22Rv1 (cell line): ENCODE data around the gene GNMT.

Experiments used
- ZFX ChIP-seq: fragments of 450-650 bp; IDR thresholded peaks from 2 replicates; pipeline ENCODE4 v1.6.1; 2017; ENCODE audit warnings: antibody characterized with exemption, borderline replicate concordance
- TF ChIP-seq, protein P1 (sequence below): fragments of 450-650 bp; IDR thresholded peaks from 2 replicates; pipeline ENCODE4 v1.5.1; 2017; ENCODE audit warnings: mild to moderate bottlenecking

DNA sequence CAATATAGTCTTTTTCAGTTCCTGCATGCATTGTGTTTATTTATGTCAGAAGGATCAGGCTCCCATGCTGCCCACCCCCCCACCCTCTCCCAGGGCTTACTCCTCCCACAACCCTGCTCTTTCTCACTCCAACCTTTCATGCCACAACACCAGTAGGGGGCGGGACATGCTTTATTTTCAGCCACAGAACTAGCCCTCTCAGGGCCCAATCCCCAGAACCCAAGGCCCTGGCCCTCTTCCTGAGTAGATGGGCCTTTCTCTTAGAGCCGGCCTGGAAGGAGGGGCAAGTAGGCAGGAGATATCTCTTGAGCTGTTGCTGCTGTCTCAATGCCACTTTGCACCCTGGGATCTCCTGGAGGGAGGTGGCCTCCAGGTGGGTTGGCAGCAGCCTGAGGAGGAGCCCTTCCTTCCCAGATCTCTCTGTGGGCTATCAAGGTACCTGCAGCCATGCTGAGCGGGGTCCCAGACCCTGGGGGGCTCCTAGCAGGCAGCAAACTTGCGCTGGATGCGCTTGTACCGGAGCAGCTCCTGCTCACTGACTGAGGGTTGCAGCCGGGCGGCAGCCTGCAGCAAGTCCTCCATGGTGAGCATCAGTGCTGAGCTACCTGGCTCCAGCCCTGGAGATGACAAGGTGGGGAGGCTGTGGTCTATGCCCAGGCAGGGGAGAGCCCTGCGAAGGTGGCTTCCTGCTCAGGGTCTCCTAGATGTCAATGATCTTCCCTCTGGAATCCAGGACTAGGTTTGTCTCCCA lies 3.5 kb downstream of the GNMT start:
- TF ChIP-seq, protein P1, sequence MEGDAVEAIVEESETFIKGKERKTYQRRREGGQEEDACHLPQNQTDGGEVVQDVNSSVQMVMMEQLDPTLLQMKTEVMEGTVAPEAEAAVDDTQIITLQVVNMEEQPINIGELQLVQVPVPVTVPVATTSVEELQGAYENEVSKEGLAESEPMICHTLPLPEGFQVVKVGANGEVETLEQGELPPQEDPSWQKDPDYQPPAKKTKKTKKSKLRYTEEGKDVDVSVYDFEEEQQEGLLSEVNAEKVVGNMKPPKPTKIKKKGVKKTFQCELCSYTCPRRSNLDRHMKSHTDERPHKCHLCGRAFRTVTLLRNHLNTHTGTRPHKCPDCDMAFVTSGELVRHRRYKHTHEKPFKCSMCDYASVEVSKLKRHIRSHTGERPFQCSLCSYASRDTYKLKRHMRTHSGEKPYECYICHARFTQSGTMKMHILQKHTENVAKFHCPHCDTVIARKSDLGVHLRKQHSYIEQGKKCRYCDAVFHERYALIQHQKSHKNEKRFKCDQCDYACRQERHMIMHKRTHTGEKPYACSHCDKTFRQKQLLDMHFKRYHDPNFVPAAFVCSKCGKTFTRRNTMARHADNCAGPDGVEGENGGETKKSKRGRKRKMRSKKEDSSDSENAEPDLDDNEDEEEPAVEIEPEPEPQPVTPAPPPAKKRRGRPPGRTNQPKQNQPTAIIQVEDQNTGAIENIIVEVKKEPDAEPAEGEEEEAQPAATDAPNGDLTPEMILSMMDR: peak; percentile 37
- no peak for TF ChIP-seq ZFX
